NCI-H1417 (cell line): ENCODE data around the gene OR4E2.
"Not testable (repeated sequence)": the region's sequence is repeated elsewhere in the genome, so short reads cannot be mapped to it uniquely, and the experiment has no call there.

Experiments used
- DNase-seq, 3 experiments: peaks; one replicate each; lab custom pipeline; 2025; lab: John Stamatoyannopoulos, UW

Gene OR4E2

GRCh38 chr14:21653331-21653885 is at the start of gene OR4E2:
TSS of gene OR4E2 (plus strand) at chr14:21653835. CDS start at chr14:21665083, 11,248 bp downstream.
- no peak for DNase-seq

GRCh38 chr14:21612324-21612723 is 41.3 kb upstream of the OR4E2 start:
- no peak for DNase-seq

- no peak for DNase-seq
Measured at GRCh38 chr14:21614240-21614639, 39.4 kb upstream of the OR4E2 start.

GRCh38 chr14:21617614-21618013 is 36.0 kb upstream of the OR4E2 start:
- DNase-seq, result no peak

- no peak for DNase-seq
Measured at GRCh38 chr14:21626491-21627230, 27.0 kb upstream of the OR4E2 start.

GRCh38 chr14:21630503-21630902 is 23.1 kb upstream of the OR4E2 start:
- not testable (repeated sequence) for DNase-seq

- DNase-seq, result no peak
Measured at GRCh38 chr14:21631084-21631483, 22.6 kb upstream of the OR4E2 start.

- DNase-seq, result no peak
Measured at GRCh38 chr14:21634840-21635239, 18.8 kb upstream of the OR4E2 start, which contains the start of gene OR10G2. TSS of gene OR10G2 (minus strand) at chr14:21634940. CDS start at chr14:21634842, 98 bp downstream.

- DNase-seq, result no peak
Measured at GRCh38 chr14:21642683-21643082, 11.0 kb upstream of the OR4E2 start.

- no peak for DNase-seq
Measured at GRCh38 chr14:21643407-21643806, 10.2 kb upstream of the OR4E2 start.

- no peak for DNase-seq
Measured at GRCh38 chr14:21647380-21647779, 6.3 kb upstream of the OR4E2 start.

- DNase-seq, result no peak
Measured at GRCh38 chr14:21652209-21652808, 1.3 kb upstream of the OR4E2 start.

- no peak for DNase-seq
Measured at GRCh38 chr14:21654215-21654614, 580 bp downstream of the OR4E2 start.

GRCh38 chr14:21656980-21657379 is 3.3 kb downstream of the OR4E2 start:
- no peak for DNase-seq

- DNase-seq, result no peak
Measured at GRCh38 chr14:21668377-21668776, 14.7 kb downstream of the OR4E2 start.

- DNase-seq, result no peak
Measured at GRCh38 chr14:21669284-21669683, 15.6 kb downstream of the OR4E2 start.

- DNase-seq, result no peak
Measured at GRCh38 chr14:21671371-21671770, 17.7 kb downstream of the OR4E2 start.

- DNase-seq, result no peak
Measured at GRCh38 chr14:21672116-21672515, 18.5 kb downstream of the OR4E2 start.

- no peak for DNase-seq
Measured at GRCh38 chr14:21673718-21674117, 20.1 kb downstream of the OR4E2 start, which contains the start of gene OR4E1. TSS of gene OR4E1 (minus strand) at chr14:21673818. CDS start at chr14:21670935, 2,883 bp downstream.

- DNase-seq, result no peak
Measured at GRCh38 chr14:21675566-21675965, 21.9 kb downstream of the OR4E2 start.

- no peak for DNase-seq
Measured at GRCh38 chr14:21680072-21680471, 26.4 kb downstream of the OR4E2 start.

- DNase-seq, result no peak
Measured at GRCh38 chr14:21686468-21686867, 32.8 kb downstream of the OR4E2 start.

GRCh38 chr14:21694425-21694824 is 40.8 kb downstream of the OR4E2 start:
- DNase-seq, result no peak
